Measurements from ENCODE around the gene COG5.

Gene COG5

DNA sequence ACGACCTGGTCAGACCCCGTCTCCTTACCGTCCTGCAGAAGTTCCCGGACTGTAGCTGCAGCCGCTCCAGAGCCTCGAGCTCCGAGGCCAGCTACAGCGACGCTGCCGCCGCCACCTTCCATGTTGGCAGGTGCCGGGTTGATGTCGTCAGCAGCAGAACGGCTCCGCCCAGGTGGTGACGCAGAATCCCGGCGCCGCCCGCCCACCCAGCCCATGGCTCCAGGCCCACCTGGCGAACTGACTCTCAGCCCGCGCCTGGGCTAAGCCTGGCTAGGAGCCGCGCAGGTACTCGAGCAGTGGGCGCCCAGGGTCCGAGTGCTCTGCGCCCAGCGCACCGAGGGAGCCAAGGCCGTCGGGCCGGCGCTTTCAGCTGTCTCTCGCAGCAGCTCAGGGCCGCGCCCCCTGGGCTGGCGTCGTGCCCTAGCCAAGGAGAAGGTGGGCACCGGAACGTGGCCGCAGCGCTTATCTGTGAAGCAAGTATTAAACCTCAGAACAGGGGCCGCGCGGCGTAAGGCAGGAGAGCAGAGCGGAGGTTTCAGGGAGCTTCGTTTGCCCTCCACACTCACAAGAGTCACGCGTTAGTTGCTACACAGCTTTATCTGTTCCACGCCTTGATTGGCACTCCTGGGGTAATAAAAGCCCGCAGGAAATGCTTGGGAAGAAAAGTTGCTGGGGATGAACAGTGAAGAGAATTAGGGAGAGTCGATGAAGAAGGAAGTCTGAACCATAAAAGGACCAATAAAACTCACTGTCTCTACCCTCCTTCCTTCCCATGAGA, at the start of gene COG5, which contains the start of gene DUS4L:
TSS of gene COG5 (minus strand) at position 146 of the 778 bp plus-strand sequence. CDS start at position 122, 24 bp downstream.
TSS of gene DUS4L (plus strand) at position 197 of the 778 bp plus-strand sequence. CDS start 3,100 bp downstream, outside the sequence.
- peak; percentile 84 for DNase-seq

DNA sequence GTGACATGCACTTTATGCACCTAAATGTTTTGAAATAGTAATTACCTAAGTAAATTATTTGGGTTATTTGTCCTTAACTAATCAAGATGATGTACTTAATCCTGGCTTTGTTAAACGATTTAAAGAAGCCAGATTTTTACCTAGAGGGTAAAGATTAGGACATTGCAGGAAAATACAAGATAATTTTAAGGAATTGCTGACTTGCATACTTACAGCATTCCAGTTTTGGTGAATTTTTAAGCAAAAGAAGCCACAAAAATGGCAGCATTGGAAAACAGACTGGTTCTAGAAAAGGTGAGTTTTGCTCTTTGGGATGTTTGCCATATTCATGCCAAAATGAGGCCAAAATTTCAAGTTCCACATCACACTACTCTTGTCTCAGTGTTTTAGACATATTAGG, 49.7 kb upstream of the COG5 start:
- no peak for DNase-seq

DNA sequence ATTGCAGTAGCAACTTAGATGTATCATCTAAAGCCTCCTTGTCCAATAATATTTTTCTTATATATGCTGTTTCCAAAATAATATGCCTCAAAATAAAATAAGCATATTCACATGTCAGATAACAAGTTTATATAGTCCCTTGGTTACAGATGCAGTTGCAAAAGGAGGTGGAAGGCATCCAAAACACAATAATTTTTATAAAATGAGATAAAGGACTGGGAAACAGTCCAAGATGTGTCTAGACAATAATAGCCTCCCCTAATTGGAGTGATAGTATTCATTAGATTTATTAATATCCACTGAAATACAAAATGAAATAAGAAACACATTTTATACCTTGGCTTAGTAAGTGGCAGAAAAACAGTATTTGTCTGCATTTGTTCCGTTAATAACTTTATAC, 46.6 kb upstream of the COG5 start:
- no peak for DNase-seq

DNA sequence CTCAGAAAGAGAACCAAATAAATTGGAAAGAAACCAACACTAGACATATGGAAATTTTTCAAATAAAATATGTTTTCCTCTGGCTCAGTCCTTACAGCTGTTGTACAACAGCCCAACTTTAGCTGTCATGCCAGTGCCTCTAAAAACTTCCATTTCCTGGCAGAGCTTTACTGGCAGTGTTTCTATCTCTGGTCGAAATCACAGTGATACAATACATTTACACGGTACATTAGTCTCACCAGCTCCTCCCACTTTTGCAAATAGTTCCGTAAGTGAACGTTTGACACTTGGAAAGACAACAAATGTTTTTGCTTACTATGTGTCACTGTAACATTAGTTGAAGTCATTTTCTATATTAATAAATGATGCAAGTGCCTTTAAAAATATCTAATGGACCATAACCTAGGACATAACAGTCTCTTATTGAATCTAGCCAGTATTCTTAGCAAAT, 46.1 kb upstream of the COG5 start:
- no peak for DNase-seq

DNA sequence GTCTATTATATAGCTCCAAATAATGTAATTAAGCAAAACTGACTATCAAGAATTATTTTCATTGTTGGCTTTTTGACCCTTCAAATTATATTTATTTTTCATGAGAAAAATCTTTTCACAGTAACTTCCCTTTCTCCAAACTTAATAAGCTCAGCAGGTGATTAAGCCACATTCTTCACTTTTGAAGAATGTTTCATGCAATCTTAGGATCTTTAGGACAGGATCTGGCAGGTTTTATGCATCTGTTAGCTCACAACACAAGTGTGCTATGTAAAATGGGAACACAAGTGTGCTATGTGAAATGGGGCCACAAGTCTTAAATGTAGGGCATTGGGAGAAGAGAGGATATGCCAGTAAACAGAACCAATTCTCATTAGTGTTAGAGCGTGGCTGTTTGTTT, 42.6 kb upstream of the COG5 start:
- no peak for DNase-seq

DNA sequence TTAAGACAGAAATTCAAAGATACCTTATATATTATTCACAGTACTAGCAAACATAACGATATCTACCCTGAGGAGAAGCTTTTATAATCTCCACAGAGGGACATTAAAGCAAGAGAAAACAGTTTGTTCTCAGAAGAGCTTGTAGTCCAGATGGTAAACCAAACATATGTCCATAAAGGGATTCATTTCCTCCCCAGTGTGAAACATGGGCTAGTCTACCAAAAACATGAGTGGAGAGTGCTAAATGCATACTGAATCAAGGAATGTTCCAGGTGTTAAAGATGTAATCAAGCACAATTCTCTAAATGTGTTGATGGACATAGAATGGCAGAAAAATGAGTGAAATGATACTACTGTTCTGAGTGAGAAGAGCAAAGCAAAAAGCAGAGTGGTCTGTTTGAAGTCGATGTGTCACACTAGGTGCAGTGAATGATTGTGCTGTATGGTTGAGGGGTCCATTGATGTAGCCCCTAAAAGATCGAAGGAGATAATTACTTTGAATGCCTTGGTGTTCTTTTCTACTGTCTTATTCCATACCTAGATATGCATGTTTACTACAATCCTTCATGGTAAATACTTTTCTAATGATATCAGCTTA, 41.6 kb upstream of the COG5 start:
- no peak for DNase-seq

DNA sequence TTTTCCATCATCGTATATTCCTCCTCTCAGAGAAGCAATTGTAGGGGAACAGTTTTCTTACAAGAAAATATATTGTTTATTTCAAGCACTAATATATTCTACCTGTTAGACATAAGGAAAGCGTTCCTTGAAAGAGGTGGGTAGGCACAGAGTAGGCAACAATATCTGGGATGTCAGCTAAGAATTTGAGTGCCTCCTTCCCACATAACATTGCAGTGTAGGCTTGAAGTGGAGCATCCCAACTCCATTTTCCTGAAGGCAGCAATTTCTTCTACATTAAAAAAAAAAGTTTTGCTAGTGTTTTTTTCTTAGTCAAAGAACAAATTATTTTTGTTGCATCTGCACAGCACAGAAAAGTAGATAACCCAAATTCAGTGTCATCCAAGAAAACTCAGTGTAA, 37.1 kb upstream of the COG5 start:
- DNase-seq, result no peak

DNA sequence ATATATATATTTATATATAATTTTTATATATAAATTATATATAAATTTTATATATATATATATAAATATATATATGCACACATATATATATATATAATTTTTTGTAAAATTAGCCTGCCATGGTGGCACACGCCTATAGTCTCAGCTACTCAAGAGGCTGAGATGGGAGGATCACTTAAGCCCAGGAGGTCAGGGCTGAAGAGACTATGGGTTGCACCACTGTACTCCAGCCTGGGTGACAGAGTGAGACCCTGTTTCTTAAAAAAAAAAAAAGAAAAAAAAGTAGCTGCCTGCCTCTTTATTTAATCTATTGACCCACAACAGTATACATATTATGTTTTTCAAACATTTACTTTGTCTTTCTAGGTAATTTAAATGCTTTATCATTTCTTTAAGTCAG, 35.5 kb upstream of the COG5 start:
- DNase-seq, result no peak

DNA sequence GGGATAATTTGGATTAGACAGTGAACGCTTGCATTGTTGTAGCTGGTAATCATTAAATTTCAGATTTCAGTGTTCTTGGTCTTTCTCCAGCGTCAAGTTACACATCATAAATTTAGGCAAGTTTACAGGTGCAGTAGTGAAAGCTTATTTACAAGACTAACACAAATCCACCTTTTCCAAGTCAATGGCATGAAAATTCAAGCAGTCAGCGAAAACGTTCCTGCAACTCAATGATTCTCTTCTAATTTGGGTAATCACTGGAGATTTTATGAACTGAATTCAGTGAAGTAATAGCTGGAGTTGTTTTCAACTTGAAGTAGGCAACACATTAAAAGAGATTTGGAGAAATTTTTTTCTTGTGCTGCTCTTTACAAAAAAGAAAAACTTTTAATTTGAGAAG, 34.2 kb upstream of the COG5 start:
- DNase-seq, result no peak

DNA sequence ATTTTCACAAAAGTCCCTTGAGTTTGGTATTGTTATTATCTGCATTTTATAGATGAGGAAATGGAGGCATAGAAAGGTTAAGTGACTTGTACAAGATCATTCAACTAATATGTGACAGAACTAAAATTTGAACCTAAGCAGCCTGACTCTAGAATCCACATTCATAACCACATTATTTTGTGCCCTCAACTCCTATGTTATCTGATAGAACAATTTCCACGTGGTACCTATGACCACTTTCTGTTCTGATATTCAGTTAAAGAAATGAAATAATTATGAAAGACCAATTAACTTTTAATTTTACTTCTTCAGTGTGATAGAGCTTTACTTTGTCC, 33.8 kb upstream of the COG5 start:
- DNase-seq, result no peak

DNA sequence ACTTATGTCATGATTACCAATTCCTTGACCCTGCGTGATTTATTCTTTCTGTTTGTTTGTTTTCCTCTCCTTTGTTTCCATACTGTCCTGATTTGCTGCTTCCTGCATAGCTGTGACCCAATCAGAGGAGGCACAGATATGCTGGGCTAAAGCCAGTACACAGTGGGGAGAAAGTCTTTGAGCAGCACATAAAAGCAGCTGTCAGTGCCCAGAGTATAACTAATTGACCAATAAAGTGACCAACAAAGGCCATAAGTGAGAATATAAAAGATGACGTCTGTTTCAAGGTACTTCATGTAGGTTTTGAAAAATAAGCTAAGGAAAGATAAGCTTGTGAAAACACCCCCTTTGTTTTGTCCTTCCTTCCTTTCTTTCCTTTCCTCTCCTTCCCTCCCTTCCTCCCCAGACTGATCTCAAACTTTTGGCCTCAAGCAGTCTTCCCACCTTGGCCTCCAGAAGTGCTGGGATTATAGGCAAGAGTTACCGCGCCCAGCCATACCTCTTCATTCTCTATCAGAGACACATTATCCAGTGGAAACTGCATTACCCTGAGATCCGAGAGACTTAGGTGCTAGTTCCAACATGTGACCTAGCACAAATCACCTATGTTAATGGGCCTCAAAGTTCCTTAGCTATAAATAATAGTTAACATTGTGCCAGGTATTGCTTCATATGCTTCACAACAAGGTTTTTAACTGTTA, 33.3 kb upstream of the COG5 start:
- no peak for DNase-seq

DNA sequence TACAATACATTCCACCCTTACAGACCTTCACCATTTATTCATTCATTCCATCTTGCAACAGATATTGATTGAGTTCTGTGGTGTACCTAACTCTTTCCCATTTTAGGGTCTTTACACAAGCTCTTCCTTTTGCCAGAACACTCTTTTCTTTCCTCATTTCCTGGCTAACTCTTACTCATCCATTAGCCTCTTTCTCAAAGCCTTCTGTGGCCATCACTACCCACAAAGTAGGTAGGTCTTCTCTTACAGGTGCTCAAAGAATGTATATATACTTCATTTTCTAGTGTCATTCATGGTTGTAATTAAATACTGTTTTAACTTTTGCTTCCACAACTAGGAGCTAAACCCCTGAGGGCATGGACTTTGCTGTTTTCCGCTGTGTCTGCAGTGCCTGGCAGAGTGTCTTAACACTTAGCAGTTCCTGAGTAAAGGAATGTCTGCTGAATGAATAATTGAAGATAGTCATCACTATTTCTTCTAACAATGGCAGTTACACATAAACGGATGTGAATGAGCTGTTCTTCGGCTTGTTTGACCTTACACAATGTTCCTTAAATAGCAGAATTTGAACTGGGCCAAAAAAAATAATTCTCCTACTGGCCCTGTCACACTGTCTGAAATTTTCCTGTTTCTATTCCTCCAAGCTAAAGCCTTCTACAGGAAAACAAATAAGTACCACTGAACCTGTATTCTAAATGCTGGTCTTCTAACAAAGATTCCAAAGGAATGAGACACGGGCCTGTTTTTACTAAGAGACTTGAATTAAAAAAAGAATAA, 31.4 kb upstream of the COG5 start:
- no peak for DNase-seq

DNA sequence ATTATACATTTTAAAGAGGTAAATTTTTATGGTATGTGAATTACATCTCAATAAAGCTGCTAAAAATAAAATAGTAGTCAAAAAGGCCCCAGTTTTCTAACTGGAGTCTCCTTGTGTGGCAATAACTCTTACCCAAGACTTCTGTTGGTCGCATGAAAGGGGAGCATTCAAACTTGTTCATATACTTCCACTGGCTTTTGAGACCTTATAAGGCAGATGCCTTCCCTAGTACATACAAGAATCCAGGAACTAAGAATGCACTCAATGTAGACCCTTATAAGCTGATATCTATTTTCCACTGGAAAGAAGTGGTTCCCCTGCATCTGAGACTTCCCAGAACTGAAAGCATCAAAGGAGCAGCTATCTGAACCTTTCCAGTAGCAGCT, 29.3 kb upstream of the COG5 start:
- DNase-seq, result no peak

DNA sequence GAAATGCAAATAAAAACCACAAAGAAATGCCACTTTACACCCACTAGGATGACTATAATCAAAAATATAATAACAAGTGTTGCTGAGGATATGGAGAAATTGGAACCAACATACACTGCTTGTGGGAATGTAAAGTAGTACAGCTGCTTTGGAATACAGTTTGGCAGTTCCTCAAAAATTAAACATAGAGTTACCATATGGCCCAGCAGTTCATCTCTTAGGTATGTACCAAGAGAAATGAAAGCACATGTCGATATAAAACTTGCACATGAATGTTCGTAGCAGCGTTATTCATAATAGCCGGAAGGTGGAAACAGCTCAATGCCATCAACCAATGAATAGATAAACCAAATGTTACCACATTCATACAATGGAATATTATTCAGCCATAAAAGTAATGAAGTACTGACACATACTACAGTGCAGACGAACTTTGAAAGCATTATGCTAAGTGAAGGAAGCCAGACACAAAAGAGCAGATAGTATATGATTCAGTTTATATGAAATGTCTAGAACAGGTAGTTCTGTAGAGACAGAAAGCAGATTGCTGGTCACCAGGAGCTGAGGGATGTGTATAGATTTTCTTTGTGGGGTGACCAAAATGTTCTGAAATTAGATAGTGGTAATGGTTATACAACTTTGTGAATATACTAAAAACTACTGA, 28.8 kb upstream of the COG5 start:
- DNase-seq, result no peak

DNA sequence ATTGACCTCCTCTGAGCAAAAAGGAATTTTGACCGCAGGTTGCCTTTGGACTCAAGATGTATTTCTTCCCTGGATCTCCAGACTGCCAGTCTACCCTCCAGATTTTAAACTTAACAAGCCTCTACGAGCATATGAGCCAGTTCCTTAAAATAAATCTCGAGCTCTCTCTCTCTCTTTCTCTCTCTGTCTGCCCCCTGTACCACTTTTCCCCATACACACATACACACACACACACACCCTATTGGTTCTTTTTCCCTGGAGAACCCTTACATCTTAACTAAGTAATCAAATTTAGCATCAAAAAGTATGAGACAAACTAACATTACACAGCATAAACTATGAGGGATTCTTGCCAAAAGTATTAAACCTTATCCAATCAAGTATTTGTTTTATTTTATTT, 27.7 kb upstream of the COG5 start:
- DNase-seq, result no peak

DNA sequence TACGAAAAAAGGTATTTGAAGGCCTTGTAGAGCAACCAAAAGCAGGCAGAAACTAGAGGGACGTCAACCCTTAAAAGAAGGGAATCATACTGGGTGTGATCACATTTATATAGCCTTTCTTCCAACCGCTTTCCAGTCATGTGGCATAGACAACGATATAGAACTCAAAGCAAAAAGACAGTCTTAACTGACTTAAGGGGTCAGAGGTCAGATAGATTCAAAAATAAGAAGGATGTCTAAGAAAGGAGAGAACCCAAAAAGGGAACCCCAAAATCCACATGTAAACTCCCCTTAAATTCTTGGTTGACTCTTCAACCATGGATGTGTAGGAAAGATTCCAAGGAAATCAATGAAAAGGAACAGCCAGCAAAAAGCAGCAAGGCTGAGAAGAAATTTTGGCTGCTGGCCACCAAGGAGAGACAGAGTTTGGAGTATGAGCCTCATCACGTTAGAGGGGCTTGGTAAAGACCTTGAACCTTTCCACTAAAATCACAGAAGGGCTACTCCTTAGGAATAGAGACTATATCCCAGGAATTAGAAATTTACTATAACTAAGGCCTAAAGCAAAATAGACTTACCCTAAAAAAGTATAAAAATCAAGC, 24.9 kb upstream of the COG5 start:
- no peak for DNase-seq

DNA sequence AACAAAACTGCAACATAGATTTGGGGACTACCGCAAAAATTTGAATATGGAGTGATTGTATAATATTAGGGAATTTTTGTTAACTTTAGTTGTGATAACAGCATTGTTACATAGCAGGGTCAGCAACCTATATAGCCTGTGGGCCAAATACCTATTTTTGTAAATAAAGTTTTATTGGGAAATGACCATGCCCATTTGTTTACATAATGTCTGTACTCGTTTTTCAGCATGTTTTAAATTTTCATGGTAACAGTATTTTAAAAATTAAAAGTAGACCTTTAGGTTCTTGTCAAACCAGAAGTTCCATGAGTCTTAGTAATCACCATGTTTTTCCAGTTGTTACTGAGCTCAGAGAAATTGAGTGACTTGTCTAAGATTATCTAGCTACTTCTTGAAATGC, 21.0 kb upstream of the COG5 start:
- no peak for DNase-seq

DNA sequence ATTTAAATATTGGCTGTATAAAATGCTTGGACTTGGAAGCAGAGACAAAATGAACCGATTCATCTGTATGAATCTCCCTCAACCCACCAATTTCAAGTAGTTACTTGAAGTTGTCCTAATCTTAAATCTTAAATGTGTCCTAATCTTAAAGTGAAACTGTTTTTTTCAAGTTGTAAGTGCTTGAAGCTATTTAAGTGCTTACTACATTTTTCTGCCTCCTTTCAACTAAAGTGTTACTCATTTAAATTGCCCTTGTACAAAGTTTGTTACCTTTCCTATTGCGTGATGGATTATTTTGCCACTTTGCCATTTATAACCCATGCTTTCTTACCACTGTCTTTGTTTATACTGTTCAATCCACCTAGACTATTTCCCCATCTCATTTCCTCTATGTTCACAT, 19.2 kb upstream of the COG5 start:
- DNase-seq, result no peak

DNA sequence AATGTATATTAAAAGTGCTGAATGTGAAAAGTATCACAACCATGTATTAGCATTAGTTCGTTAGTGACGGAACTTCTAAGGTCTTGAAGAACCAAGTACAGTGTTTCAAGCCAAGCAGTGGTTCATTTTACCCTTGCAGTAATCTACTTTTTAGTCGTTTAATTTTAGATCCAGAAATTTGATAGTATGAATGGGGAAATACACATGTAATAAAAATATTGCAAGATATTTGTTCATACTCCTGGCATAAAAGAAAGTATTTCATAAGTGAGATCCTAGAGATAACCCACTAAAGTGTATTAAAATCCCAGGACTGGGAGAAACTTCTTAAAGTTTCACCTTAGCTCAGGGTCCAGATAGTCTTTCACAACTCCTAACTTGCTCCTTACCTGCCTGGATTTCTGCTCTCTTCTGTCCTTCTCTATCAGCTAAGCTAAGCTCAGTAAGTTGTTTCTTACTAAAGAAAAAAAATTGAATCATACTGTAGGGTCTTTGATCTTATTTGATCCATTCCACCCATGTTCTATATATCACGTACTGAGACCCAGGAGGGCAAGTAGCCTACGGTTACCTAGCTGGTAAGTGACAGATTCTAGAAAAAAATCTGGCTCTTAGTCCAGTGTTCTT, 17.8 kb upstream of the COG5 start:
- DNase-seq, result no peak

DNA sequence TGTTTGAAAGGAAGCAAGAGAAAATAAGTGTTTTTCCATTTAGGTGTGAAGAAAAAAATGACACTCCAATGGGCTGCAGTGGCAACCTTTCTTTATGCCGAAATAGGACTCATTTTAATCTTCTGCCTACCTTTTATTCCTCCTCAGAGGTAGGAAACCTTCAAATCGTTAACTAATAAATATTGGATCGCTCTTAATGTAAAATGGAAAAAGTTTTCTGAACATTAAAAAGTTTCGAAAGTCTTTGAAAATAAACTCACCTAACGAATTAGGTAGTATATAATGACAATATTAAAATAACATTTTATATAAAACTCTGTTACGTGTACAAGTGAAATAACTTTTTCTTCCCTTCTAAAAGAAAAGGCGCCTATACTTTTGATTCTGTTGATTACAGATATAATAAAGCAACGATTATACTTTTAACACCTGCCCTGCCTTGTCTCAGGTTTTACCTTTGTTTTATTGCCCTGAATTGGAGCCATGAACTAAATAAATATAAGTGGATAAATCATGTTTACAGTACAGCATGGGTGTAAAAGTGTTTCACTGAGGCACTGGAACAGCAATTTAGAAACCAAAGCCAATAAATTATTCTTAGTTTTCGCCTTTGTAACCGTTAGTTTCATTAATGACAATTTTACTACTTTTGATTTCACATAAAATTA, 17.1 kb upstream of the COG5 start:
- DNase-seq, result no peak
